ENCODE measurements around the gene ADORA3.

The ADORA3 gene

GRCh38 chr1:111507411-111508201 is 4.2 kb upstream of the ADORA3 start:
- DNase-seq: no peak

DNA sequence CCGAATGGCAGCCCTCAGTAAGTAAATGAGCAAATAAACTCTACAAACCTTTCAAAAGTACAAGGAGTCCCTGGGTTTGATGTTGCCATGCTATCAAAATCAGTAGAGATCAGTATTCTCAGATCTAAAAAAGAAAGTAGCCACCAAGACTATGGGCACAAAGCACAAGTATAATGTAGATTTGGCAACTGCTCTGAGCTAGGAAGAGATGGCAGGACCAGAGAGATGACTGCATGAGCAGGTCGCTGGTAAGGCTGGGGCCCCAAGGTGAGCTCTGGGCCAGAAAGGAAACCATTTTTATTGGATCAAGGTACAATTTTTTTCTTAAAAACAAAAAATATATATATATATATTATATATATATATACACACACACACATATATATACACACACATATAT is 3.1 kb upstream of the ADORA3 start:
- DNase-seq: no peak

- DNase-seq: no peak
Observed at GRCh38 chr1:111505641-111506119, 2.2 kb upstream of the ADORA3 start.

- no peak for DNase-seq
Observed at GRCh38 chr1:111504097-111504496, 664 bp upstream of the ADORA3 start.

- DNase-seq: no peak
Observed at GRCh38 chr1:111501645-111502044, 1.8 kb downstream of the ADORA3 start.

DNA sequence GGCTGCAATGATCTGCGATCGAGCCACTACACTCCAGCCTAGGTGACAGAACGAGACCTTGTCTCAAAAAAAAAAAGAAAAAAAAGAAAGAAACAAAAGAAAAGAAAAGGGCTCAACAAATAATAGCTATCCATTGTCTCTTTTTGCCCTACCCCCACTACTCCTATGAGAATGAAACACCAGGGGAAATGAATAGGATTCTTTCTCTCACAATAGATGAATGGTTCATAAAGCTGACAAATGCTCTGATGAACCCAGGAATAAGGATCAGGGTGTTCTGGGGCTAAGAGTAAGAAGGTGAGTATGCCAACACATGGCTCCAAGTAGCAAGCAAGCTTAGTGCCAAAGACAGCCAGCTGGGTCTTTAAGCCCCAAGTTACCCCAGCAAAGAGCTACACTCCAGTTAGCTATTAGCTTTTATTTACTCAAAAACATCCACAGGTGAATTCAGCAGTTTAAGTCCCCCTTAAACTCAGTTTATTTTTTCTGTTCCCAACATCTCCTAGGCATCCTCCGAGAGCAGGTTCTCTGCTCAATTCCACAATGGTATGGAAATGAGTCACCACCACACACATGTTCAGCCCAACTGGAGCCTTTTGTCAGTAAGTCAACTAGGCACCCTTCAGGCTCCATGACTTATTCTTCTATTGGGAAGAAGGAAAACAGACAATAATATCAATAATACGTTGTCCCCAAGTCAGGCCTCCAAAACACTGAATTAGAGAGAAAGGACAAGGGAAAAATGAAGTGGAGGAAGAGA is 4.2 kb downstream of the ADORA3 start:
- no peak for DNase-seq

DNA sequence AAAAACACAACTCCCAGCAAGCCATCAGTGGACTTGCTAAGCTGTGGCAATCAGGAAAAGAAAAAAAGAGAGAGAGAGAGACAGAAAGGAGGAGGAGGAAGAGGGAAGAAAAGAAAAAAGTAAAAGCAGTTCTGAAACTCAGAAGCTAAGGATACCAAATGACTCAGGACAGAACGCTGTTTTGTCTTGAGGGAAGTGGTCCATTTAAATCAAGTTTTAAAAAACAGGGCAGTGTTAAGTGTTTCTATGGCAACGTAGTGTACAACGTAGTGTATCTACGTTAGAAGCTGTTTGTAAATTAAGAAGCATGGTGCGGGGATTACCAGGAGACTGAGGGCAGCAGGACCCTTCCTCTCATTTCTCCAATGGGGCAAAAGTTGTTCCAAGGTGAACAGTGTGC is 5.8 kb downstream of the ADORA3 start:
- DNase-seq: no peak

GRCh38 chr1:111496398-111496797 is 7.0 kb downstream of the ADORA3 start:
- no peak for DNase-seq

DNA sequence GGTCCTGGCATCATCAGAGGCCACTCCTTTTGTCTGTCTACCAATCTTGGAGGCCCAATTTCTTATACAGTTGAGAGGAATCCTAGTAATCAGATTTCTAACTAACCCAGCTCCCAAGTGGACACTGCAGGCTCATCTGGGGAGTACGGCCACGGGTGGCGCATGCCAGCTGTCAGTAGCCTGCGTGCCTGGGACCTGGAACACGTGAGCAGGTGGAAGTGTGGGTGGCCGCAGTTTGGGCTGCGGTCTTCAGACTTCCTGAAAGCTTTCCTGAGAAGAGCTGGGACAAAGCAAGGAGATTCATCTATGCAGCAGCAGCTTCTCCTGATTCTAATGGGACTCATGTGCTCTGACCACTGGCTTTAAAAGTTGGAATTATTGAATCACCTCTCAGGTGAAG is 12.4 kb downstream of the ADORA3 start:
- DNase-seq: no peak

DNA sequence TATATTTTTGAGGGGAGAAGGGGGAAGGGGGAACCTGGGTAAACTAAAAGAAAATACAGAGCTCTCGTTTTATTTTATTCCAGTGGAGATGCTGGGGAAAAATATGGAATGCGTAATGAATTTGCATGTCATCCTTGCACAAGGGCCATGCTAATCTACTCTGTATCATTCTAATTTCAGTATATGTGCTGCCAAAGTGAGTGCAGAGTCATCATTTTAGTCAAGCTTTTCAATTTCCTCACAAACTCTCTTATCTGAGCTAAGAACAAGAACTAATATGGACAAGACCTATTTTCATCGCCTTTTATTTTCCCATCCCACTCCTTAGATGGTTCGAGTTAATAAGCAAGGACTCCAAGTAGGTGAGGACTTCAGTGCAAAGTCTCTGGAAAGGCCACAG is 13.2 kb downstream of the ADORA3 start:
- DNase-seq: no peak

DNA sequence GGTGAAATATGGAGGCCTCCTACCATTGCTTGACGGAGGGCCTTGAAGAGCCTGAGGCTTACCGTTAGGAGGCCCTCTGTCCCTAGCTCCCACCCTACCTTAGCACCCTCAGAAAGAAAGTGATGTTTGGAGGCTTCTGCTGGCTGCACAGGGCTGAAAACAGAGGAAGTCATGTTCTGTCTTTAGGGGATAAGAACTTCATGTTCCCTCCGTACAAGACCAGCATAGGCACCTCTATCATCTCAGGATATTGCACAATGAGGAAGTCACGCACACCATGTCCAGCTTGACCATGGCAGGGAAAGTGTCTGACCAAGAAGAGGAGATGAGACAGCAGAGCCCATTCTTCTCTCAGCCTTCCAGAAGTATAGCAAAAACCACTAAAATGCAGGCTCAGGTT is 13.8 kb downstream of the ADORA3 start:
- DNase-seq: no peak

DNA sequence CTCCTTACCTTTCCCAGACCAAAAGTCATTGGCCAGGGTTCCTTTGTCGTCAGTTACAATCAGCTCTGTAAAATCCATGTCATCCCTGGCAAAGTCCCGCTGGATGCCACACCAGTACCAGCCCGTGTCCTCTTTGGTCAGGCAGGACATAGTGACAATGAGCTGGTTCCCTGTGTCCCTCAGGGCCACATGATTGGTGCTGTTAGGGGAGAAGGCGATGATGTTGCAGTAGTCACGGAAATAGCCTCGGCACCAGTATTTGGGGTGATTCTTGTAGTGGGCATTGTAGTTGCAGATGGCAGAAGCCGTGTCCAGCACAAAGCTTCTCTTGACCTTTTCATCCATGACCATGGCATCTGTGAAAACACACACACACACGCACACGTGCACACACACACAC is 14.8 kb downstream of the ADORA3 start:
- no peak for DNase-seq

DNA sequence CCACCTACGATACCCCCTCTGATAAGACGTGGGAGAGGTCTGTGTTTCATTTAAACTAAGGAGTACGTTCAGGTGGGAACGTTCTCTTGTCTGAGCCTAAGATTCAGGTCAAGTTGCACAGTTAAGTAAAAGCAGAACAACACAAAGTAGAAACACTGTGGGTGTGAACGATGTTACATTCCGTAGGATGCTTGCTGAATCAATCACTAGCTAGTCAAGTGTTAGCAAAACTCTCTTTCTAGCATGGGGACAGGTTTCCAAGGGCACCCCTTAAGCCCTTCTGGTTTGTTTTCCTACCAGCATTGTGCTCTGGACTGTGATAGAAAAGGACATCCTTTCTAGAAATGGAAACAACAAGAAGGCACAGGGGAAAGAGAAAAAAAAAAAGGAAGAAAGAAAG is 16.3 kb downstream of the ADORA3 start:
- DNase-seq: no peak

GRCh38 chr1:111486431-111486830 is 17.0 kb downstream of the ADORA3 start:
- DNase-seq: no peak

DNA sequence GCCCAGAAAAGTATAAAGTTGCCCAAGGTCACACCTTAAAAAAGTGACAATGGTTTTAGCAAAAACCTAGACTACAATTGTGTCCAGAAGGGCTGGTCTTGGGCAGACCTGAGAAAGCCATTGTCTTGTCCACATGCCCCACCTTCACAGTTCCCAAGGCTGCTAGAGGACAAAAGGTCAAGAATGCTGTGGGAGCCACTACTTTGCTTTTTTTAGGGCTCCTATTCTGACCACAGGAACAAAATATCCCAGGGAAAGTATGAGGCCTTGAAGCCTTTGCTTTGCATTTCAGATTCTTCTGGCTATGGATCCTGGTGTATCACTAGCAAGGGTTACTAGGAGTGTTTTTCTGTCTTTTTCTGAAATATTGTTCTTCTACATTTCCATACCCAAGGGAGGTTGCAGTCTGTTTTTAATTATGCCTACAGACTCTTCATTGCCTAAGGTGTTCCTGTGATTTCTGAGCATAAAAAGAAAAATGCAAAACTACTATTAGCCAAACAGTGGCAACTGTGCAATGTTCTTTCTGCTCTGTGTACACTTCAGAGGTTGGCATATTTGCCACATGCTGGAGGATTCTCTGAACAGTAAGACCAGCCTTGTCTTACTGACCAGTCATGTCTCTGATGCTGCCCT is 18.9 kb downstream of the ADORA3 start:
- DNase-seq: no peak

GRCh38 chr1:111483876-111484275 is 19.6 kb downstream of the ADORA3 start:
- no peak for DNase-seq

DNA sequence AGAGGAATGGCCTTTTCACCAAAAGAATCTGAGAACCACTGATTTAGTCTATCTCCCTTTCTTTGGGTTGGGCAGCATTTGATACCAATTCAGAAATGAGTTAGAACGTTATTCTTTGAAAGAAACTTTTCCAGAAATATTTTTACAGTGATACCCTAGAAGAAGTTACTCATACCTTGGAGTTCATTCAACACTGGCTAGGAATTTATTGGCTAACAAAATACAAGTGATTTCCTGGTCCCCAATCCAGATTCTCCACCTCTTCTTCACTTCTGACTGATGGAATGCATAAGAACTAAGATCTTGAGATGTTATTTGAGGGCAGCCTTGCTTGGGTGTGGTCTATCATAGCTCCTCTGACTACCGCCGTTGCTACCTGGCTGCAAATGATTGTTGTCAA is 20.3 kb downstream of the ADORA3 start:
- no peak for DNase-seq

GRCh38 chr1:111481387-111482221 is 21.8 kb downstream of the ADORA3 start:
- peak; percentile 5 for DNase-seq

- DNase-seq: no peak
Observed at GRCh38 chr1:111480674-111481073, 22.8 kb downstream of the ADORA3 start.

DNA sequence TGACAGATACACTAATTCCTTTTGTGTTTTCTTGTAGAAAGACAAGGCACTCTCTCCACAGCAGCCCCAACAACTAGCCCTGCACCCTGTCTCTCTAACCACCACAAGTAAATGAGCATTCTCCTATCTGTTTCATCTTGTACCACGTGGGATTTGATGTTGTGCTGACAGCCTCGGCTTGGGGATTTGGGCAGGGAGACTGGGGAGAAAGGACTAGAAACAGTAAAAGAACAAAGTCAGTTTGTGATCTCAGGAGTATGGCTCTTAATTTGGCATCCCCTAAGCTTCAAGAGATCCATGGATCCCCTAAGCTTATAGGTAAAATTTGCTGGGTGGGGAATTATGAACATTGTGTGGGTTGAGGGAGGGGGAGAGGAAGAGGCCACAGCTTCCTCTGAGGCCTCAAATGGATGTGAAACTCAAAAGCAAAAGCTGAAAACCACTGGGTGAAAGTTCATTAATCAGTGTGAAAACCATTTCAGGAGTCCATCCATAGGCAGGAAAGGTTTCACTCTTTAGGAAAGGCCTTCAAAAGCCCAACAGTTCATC is 26.6 kb downstream of the ADORA3 start:
- DNase-seq: no peak

DNA sequence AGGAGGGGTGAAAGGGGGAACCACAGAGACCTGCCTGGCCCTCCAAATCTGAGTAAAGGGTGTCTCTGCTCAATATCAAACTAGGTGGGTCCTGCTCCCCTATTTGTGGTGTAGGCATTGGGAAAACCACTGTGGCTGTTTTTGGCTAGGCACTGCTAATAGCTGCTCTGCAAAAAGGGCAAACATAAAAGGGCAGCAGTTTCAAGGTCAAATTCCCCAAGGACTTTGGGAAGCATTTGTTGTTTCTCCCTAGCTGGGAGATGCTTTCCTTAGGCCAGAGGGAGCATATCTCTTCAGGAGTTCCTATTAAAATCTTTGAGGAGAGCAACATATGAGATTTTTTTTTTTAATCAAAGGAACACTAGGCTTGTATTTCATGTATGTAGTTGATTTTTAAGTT is 27.2 kb downstream of the ADORA3 start:
- no peak for DNase-seq

GRCh38 chr1:111475701-111476100 is 27.7 kb downstream of the ADORA3 start:
- DNase-seq: no peak

DNA sequence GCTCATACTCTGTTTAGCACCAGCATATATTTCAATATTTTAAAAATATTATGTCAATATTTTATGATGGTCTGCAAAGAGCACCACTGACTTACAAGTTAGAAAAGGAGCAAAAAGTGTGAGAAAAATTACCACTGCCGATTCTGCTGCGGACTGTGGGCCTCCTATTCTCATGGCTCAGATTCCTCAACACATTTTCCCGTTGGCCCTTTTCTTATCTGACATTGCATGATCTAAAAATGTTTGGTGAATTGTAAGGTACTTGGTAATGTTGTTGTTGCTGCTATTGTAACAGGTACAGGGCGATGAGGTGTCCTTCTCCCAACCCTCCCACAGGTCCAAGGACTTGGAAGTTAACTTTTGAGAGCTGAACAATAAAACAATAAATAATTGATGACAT is 28.9 kb downstream of the ADORA3 start:
- no peak for DNase-seq

All from NCI-H1105 (cell line).